WERI-Rb-1 (cell line): ENCODE measurements around the gene ATG4D.
"Not testable (repeated sequence)": the region's sequence is repeated elsewhere in the genome, so short reads cannot be mapped to it uniquely, and the experiment has no call there.

ENCODE experiments used
- DNase-seq: peaks from one replicate; pipeline ENCODE4 v3.0.0-alpha.2; 2020
- H3K27ac ChIP-seq: fragments of 250-450 bp; sonication (Bioruptor Pico); 2 replicates; pipeline ENCODE4 v1.5.1; 2020; ENCODE audit warnings: mild to moderate bottlenecking, moderate library complexity
- H3K27me3 ChIP-seq: fragments of 250-450 bp; sonication (Bioruptor Pico); 2 replicates; pipeline ENCODE4 v1.5.1; 2021; ENCODE audit warnings: mild to moderate bottlenecking, low read depth, moderate library complexity; ENCODE audit not compliant: insufficient read depth, severe bottlenecking
- H3K36me3 ChIP-seq: fragments of 250-450 bp; sonication (Bioruptor Pico); 2 replicates; pipeline ENCODE4 v1.5.1; 2020; ENCODE audit warnings: mild to moderate bottlenecking, moderate library complexity
- H3K4me3 ChIP-seq: 2 replicates; pipeline ENCODE4 v1.5.1; 2011; ENCODE audit warnings: low read depth, mild to moderate bottlenecking, control low read depth, low read length
- H3K9me3 ChIP-seq: fragments of 250-450 bp; sonication (Bioruptor Pico); 2 replicates; pipeline ENCODE4 v1.5.1; 2021; ENCODE audit warnings: mild to moderate bottlenecking, moderate library complexity; ENCODE audit not compliant: severe bottlenecking
- CTCF ChIP-seq: IDR thresholded peaks from 2 replicates; pipeline ENCODE4 v1.5.1; 2011; ENCODE audit warnings: low read depth, mild to moderate bottlenecking, control low read depth, inconsistent platforms, low read length

ATG4D gene

GRCh38 chr19:10568826-10569651 is 25.3 kb downstream of the ATG4D start, which contains the start of gene CDKN2D:
TSS of gene CDKN2D (minus strand) at chr19:10568979. CDS start at chr19:10568653, 326 bp downstream.
- Histone ChIP-seq H3K9me3 (no peaks in the 10 kb centered on the region), H3K4me3 (peak within 1 kb of the TSS; percentile 77), H3K27me3 (no peaks in the 10 kb centered on the region), H3K27ac (peak within 1 kb of the TSS; percentile 98), H3K36me3 (peaks cover 20% of the 10 kb centered on the region)
- TF ChIP-seq CTCF = no peak
- peak; percentile 100 for DNase-seq

- not testable (repeated sequence) for H3K9me3 ChIP-seq, DNase-seq, H3K36me3 ChIP-seq, H3K27me3 ChIP-seq, H3K27ac ChIP-seq, H3K4me3 ChIP-seq
These were observed 30.1 kb downstream of the ATG4D start for GRCh38 chr19:10573793-10574192.

- no peak for DNase-seq
- no peaks in the 10 kb centered on the region for H3K27me3 ChIP-seq
- no peaks in the 10 kb centered on the region for H3K9me3 ChIP-seq
- TF ChIP-seq CTCF = no peak
- no peak overlapping the region for H3K27ac ChIP-seq
- H3K36me3 ChIP-seq = no peaks in the 10 kb centered on the region
- no peak overlapping the region for H3K4me3 ChIP-seq
These were observed 30.8 kb downstream of the ATG4D start for GRCh38 chr19:10574462-10574861.

- DNase-seq = no peak
- Histone ChIP-seq H3K4me3 (no peak overlapping the region), H3K9me3 (no peaks in the 10 kb centered on the region), H3K27ac (no peak overlapping the region), H3K27me3 (no peaks in the 10 kb centered on the region), H3K36me3 (no peaks in the 10 kb centered on the region)
- no peak for TF ChIP-seq CTCF
These were observed 31.5 kb downstream of the ATG4D start for GRCh38 chr19:10575011-10575716.

GRCh38 chr19:10577951-10578350 is 34.2 kb downstream of the ATG4D start:
- no peak for TF ChIP-seq CTCF
- H3K9me3 ChIP-seq = no peaks in the 10 kb centered on the region
- no peak overlapping the region for H3K4me3 ChIP-seq
- no peak for DNase-seq
- no peaks in the 10 kb centered on the region for H3K36me3 ChIP-seq
- no peak overlapping the region for H3K27ac ChIP-seq
- no peaks in the 10 kb centered on the region for H3K27me3 ChIP-seq

GRCh38 chr19:10580979-10581631 is 37.4 kb downstream of the ATG4D start:
- Histone ChIP-seq H3K4me3 (no peak overlapping the region), H3K36me3 (no peaks in the 10 kb centered on the region), H3K27ac (no peak overlapping the region), H3K27me3 (no peaks in the 10 kb centered on the region), H3K9me3 (no peaks in the 10 kb centered on the region)
- peak; percentile 90 for DNase-seq
- TF ChIP-seq CTCF = peak; percentile 96
